ENCODE measurements around the gene ERFE. TPM values are rescaled to one million over a fixed set of nuclear protein-coding genes. Genes with fewer than 3 reads are reported as not detected.
A peak's percentile ranks its signal among the peaks of the same experiment; 100 is the strongest.

The ERFE gene
- total and polyA plus RNA-seq, 9 of the 15 experiments (the other 6 are each of a cell fraction or from before 2014, with no cell fraction given), result 0.55 to 8.2 (median 3.7) TPM

GRCh38 chr2:238172439-238172838 lies 13.7 kb downstream of the ERFE start:
- DNase-seq (ENCODE audit: extremely low read depth in 1 of 4, low spot score in 3 of 4) (no peak), ATAC-seq (no peak), FAIRE-seq (no peak)
- intact Hi-C loops (cut with micrococcal nuclease), result no loop called here
- H3K4me2 ChIP-seq (ENCODE audit: insufficient read depth, low read length), result no peak overlapping the region
- H3K27ac ChIP-seq (ENCODE audit: extremely low read depth, low read depth, low read length), result no peak overlapping the region
- no peaks in the 10 kb centered on the region for H4K20me1 ChIP-seq (replicated peaks; ENCODE audit: control insufficient read depth, insufficient read depth, low read length)
- H3K9me3 ChIP-seq (replicated peaks; ENCODE audit: control insufficient read depth, insufficient read depth, low read depth, low read length), result no peaks in the 10 kb centered on the region
- BruUV-seq (replicated peaks), result no TSS peak
- no peaks in the 10 kb centered on the region for H3K27me3 ChIP-seq (ENCODE audit: control insufficient read depth in 2 of 2, insufficient read depth in 2 of 2, low read length in 2 of 2)
- no peaks in the 10 kb centered on the region; the same call in 2 of the 3 replicates for H3K79me2 ChIP-seq (ENCODE audit: control insufficient read depth, insufficient read depth, low read length)
- POLR2A ChIA-PET, result interaction anchor here (0.5 kb wide), 1 partner anchor 14 kb away, joined by 3 read pairs; no protein-coding TSS in a partner anchor
- 0 out of 2 replicates have a peak, but pooled peaks have one; percentile 26 for TF ChIP-seq POLR2G (IDR thresholded peaks at IDR 0.05; ENCODE audit: low read depth, low read length)
- no peak for TF ChIP-seq ZFP1 (CRISPR knock-in tag; IDR thresholded peaks at IDR 0.05)
- 95% methylated on average over 8 of the region's 14 CpGs for WGBS (ENCODE audit: insufficient coverage, low coverage, missing lambda C conversion rate)
- H2AFZ ChIP-seq (ENCODE audit: low read depth, low read length), result no peak overlapping the region
- peaks cover 18 to 29% of the 10 kb centered on the region in 2 experiments for H3K4me1 ChIP-seq (replicated peaks in 1 of 2; ENCODE audit: control insufficient read depth in 2 of 2, insufficient read depth in 2 of 2, low read length in 2 of 2)
- peaks cover 4% of the 10 kb centered on the region for H3K9me1 ChIP-seq (ENCODE audit: control insufficient read depth, insufficient read depth, low read length)
- CTCF ChIA-PET (ENCODE audit: low intra/inter-chr PET ratio), result no interaction called here
- in situ Hi-C loops (cut with MboI), result no loop called here
- no peak overlapping the region; a peak in 1 of 4 replicates for H3K9ac ChIP-seq (ENCODE audit: insufficient read depth in 1 of 2, low read depth in 2 of 2, low read length in 2 of 2)
- H3K4me3 ChIP-seq, result no peak overlapping the region
- peaks cover 65% of the 10 kb centered on the region for H3K36me3 ChIP-seq (ENCODE audit: control insufficient read depth, insufficient read depth, low read length)

GRCh38 chr2:238173692-238174091 lies 14.9 kb downstream of the ERFE start:
- Histone ChIP-seq H3K36me3 (ENCODE audit: control insufficient read depth, insufficient read depth, low read length) (peaks cover 75% of the 10 kb centered on the region), H3K79me2 (ENCODE audit: control insufficient read depth, insufficient read depth, low read length) (no peaks in the 10 kb centered on the region; the same call in 2 of the 3 replicates), H3K4me1 (replicated peaks in 1 of 2; ENCODE audit: control insufficient read depth in 2 of 2, insufficient read depth in 2 of 2, low read length in 2 of 2) (peaks cover 8 to 17% of the 10 kb centered on the region in 2 experiments), H4K20me1 (replicated peaks; ENCODE audit: control insufficient read depth, insufficient read depth, low read length) (no peaks in the 10 kb centered on the region), H3K9me3 (replicated peaks; ENCODE audit: control insufficient read depth, insufficient read depth, low read depth, low read length) (no peaks in the 10 kb centered on the region), H3K9me1 (ENCODE audit: control insufficient read depth, insufficient read depth, low read length) (no peaks in the 10 kb centered on the region), H3K4me3 (no peak overlapping the region), H3K4me2 (ENCODE audit: insufficient read depth, low read length) (no peak overlapping the region), H2AFZ (ENCODE audit: low read depth, low read length) (no peak overlapping the region), H3K27me3 (ENCODE audit: control insufficient read depth in 2 of 2, insufficient read depth in 2 of 2, low read length in 2 of 2) (no peaks in the 10 kb centered on the region), H3K9ac (ENCODE audit: insufficient read depth in 1 of 2, low read depth in 2 of 2, low read length in 2 of 2) (no peak overlapping the region), H3K27ac (ENCODE audit: extremely low read depth, low read depth, low read length) (no peak overlapping the region)
- ChIA-PET CTCF (ENCODE audit: low intra/inter-chr PET ratio) (no interaction called here), POLR2A (no interaction called here)
- DNase-seq (ENCODE audit: extremely low read depth in 1 of 4, low spot score in 3 of 4) (no peak), FAIRE-seq (no peak), ATAC-seq (peak; percentile 32; the same call in 1 of the 3 replicates)
- intact Hi-C loops (cut with micrococcal nuclease) (no loop called here), in situ Hi-C loops (cut with MboI) (no loop called here)
- no peak for TF ChIP-seq ZBTB1 (CRISPR knock-in tag; IDR thresholded peaks at IDR 0.05; ENCODE audit: borderline replicate concordance, low read depth)
- TF ChIP-seq, protein P1, sequence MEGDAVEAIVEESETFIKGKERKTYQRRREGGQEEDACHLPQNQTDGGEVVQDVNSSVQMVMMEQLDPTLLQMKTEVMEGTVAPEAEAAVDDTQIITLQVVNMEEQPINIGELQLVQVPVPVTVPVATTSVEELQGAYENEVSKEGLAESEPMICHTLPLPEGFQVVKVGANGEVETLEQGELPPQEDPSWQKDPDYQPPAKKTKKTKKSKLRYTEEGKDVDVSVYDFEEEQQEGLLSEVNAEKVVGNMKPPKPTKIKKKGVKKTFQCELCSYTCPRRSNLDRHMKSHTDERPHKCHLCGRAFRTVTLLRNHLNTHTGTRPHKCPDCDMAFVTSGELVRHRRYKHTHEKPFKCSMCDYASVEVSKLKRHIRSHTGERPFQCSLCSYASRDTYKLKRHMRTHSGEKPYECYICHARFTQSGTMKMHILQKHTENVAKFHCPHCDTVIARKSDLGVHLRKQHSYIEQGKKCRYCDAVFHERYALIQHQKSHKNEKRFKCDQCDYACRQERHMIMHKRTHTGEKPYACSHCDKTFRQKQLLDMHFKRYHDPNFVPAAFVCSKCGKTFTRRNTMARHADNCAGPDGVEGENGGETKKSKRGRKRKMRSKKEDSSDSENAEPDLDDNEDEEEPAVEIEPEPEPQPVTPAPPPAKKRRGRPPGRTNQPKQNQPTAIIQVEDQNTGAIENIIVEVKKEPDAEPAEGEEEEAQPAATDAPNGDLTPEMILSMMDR (IDR thresholded peaks at IDR 0.05 in 2 of 3, conservative IDR thresholded peaks at IDR 0.05 in 1 of 3; ENCODE audit: insufficient read depth in 2 of 3, low read depth in 1 of 3, low read length in 3 of 3), result peak; percentile 8 to 35 (median 9); a peak in 1 of 6 replicates
- 70% methylated on average over 2 of the region's 2 CpGs for WGBS (ENCODE audit: insufficient coverage, low coverage, missing lambda C conversion rate)
- no TSS peak for BruUV-seq (replicated peaks)

Measured in K562 (cell line).